Heart right ventricle (tissue), 16 donors: ENCODE results near the gene ANKS1B. TPM values are rescaled to one million over a fixed set of nuclear protein-coding genes. Genes with fewer than 3 reads are reported as not detected.

Experiments used
- ATAC-seq, 8 donors: fragments of 200-7000 bp; cut with Tn5 transposase; one replicate each; pipeline ENCODE4 v1.9.1; 2020; ENCODE audit warnings: mild to moderate bottlenecking in 8 of 8, moderate library complexity in 8 of 8, moderate number of reproducible peaks in 1 of 8
- DNase-seq, 2 donors: peaks; one replicate each; pipeline ENCODE4 v3.0.0-alpha.2; 2020
- H3K27ac ChIP-seq, 10 donors: fragments of 200-600 bp; sonication (generic) in 2 of 10; one replicate each; pipeline versions ENCODE4 v1.5.0 to v1.8.0; 2020 to 2022; ENCODE audit warnings: mild to moderate bottlenecking in 3 of 10
- H3K27me3 ChIP-seq, 7 donors: fragments of 200-600 bp; one replicate each; pipeline ENCODE4 v1.8.0; 2021 to 2022; ENCODE audit warnings: mild to moderate bottlenecking in 2 of 7
- H3K36me3 ChIP-seq, 9 donors: fragments of 200-600 bp; sonication (generic) in 1 of 9; one replicate each; pipeline versions ENCODE4 v1.5.0 to v1.8.0; 2020 to 2022; ENCODE audit warnings: mild to moderate bottlenecking in 2 of 9
- H3K4me1 ChIP-seq, 9 donors: fragments of 200-600 bp; sonication (generic) in 1 of 9; one replicate each; pipeline versions ENCODE4 v1.5.0 to v1.8.0; 2020 to 2022; ENCODE audit warnings: mild to moderate bottlenecking in 4 of 9
- H3K4me3 ChIP-seq, 10 donors: fragments of 200-600 bp; sonication (generic) in 2 of 10; one replicate each; pipeline versions ENCODE4 v1.5.0 to v1.8.0; 2020 to 2022; ENCODE audit warnings: mild to moderate bottlenecking in 7 of 10, moderate library complexity in 2 of 10
- H3K9me3 ChIP-seq, 11 donors: fragments of 200-600 bp in 10 of 11; sonication (generic) in 2 of 11; one replicate each; pipeline versions ENCODE4 v1.5.0 to v1.8.0; 2013 to 2022; ENCODE audit warnings: mild to moderate bottlenecking in 2 of 11, control low read depth in 1 of 11, moderate library complexity in 1 of 11
- CTCF ChIP-seq, 9 donors: fragments of 200-600 bp; sonication (generic) in 2 of 9; IDR thresholded peaks; one replicate each; pipeline versions ENCODE4 v1.5.0 to v1.8.0; 2021 to 2022; ENCODE audit warnings: antibody characterized with exemption in 9 of 9, mild to moderate bottlenecking in 5 of 9, moderate library complexity in 1 of 9
- WGBS, 2 donors: extraction: QIAGEN DNeasy Blood & Tissue Kit; methylation state at CpG; one replicate each; pipeline ENCODE4 v1.1.7; 2013; ENCODE audit warnings: inconsistent platforms in 1 of 2; 5-methylcytosine and 5-hydroxymethylcytosine counted together
- intact Hi-C, 10 donors: fragments of 100-400 bp; cut with DNase I; formaldehyde crosslinking; loops; one replicate each; pipeline versions ENCODE4 v1.11.1 to v1.14.2; 2022
- polyA plus RNA-seq, 2 donors: library from polyadenylated mRNA; stranded (reverse); fragments of 200-250 nt; gene quantifications; one replicate each; pipeline ENCODE4 v1.2.3, GENCODE V29; 2013
- total RNA-seq, 10 donors: library from RNA; stranded (reverse); fragmentation: NEBNext Ultra II Directional in 3 of 10; extraction: Animal tissue kit (Norgen Biotek cat#: 25700) in 3 of 10; gene quantifications; one replicate each; pipeline versions ENCODE4 v1.2.1 to v1.2.4, GENCODE V29; 2021 to 2023
- donor health status: Arrhythmogenic right ventricular cardiomyopathy.
- donor health status: ischemic (EF 13 %, LVEDD 7.1; RV severe dilation, severe dysfunction).
- donor health status: healthy with polysubstance abuse.
- donor health status: DM: no; HTN: yes; CAD: no.
- donor health status: DM: no; HTN: no; CAD: no.
- donor health status: ischemic (EF 25% LVEDD 6.9; RV normal size, moderate dysfunction).
- donor health status: ischemic (EF 25% LVEDD 5.7; RV mildly dilated, moderate dysfunction).
- donor health status: healthy.
- donor health status: DM: yes; HTN: yes; CAD: no.
- donor health status: Ischemic cardiomyopathy.
- donor health status: ischemic (EF 35%, LVEDD 5.7; RV mildly dilated, moderate dysfunction).
- donor health status: nonischemic (EF 11% LVEDD 7.7; RV severe dilation, severe dysfunction).
- donor health status: DM: yes; HTN: yes; CAD: no.
- donor health status: PGD.
- donor health status: ischemic (EF 29% LVEDD 5.4; RV normal size, mild dysfunction).
- donor health status: nonischemic (EF 23%, LVEDD 6.1; RV moderate dilation, normal function).

ANKS1B gene
- total and polyA plus RNA-seq, 12 donors = 0.58 to 4.8 (median 1.8) TPM

GRCh38 chr12:99513066-99513465 lies 471.7 kb downstream of the ANKS1B start:
- Histone ChIP-seq H3K9me3 (peaks cover 0 to 57% (median 9%) of the 10 kb centered on the region in 11 donors), H3K4me3 (no peak overlapping the region), H3K27me3 (no peaks in the 10 kb centered on the region), H3K27ac (no peak overlapping the region), H3K36me3 (no peaks in the 10 kb centered on the region), H3K4me1 (no peaks in the 10 kb centered on the region)
- TF ChIP-seq CTCF (IDR thresholded peaks at IDR 0.05) = no peak
- WGBS, 2 donors = 77 to 83% methylated on average over 2 of the region's 2 CpGs
- intact Hi-C loops = no loop called here
- ATAC-seq (no peak), DNase-seq (no peak)

- no peaks in the 10 kb centered on the region for H3K4me1 ChIP-seq
- no peak for TF ChIP-seq CTCF (IDR thresholded peaks at IDR 0.05)
- no peak for DNase-seq
- intact Hi-C loops = no loop called here
- H3K36me3 ChIP-seq = no peaks in the 10 kb centered on the region
- H3K27ac ChIP-seq = no peak overlapping the region
- ATAC-seq = no peak
- peaks cover 0 to 30% (median 4%) of the 10 kb centered on the region in 11 donors for H3K9me3 ChIP-seq
- no peak overlapping the region for H3K4me3 ChIP-seq
- 75 to 79% methylated on average over 3 of the region's 3 CpGs for whole genome bisulfite sequencing, 2 donors
- H3K27me3 ChIP-seq = no peaks in the 10 kb centered on the region
Measured at GRCh38 chr12:99505805-99506204, 478.9 kb downstream of the ANKS1B start.

GRCh38 chr12:99498756-99499155 lies 486.0 kb downstream of the ANKS1B start:
- peaks cover 0 to 16% (median 0%) of the 10 kb centered on the region in 11 donors for H3K9me3 ChIP-seq
- H3K27ac ChIP-seq = no peak overlapping the region
- no peaks in the 10 kb centered on the region for H3K36me3 ChIP-seq
- intact Hi-C loops = no loop called here
- 55 to 59% methylated on average over 3 of the region's 3 CpGs for WGBS, 2 donors
- no peaks in the 10 kb centered on the region for H3K27me3 ChIP-seq
- no peak for TF ChIP-seq CTCF (IDR thresholded peaks at IDR 0.05)
- no peak for DNase-seq
- no peaks in the 10 kb centered on the region for H3K4me1 ChIP-seq
- ATAC-seq = no peak
- no peak overlapping the region for H3K4me3 ChIP-seq

GRCh38 chr12:99495799-99496198 lies 488.9 kb downstream of the ANKS1B start:
- no peaks in the 10 kb centered on the region for H3K27me3 ChIP-seq
- DNase-seq (no peak), ATAC-seq (no peak)
- H3K4me3 ChIP-seq = no peak overlapping the region
- no peak overlapping the region for H3K27ac ChIP-seq
- H3K4me1 ChIP-seq = no peaks in the 10 kb centered on the region
- intact Hi-C loops = no loop called here
- 87 to 94% methylated on average over 1 of the region's 1 CpG for WGBS, 2 donors
- no peaks in the 10 kb centered on the region for H3K36me3 ChIP-seq
- no peak for TF ChIP-seq CTCF (IDR thresholded peaks at IDR 0.05)
- peaks cover 0 to 12% (median 0%) of the 10 kb centered on the region in 11 donors for H3K9me3 ChIP-seq
